ENCODE results near the gene DMD. TPM values are rescaled to one million over a fixed set of nuclear protein-coding genes. Genes with fewer than 3 reads are reported as not detected.

Gene DMD
- total RNA-seq, 1 donor from 2014 or later: 22.2 TPM

GRCh38 chrX:31527455-31528126, 1683.8 kb downstream of the DMD start:
- FAIRE-seq (no peak), DNase-seq (ENCODE audit: low read depth) (no peak)
- TF ChIP-seq CTCF (IDR thresholded peaks at IDR 0.05; ENCODE audit: insufficient read depth, low read depth, low read length): no peak
- no peak for TF ChIP-seq EZH2 (IDR thresholded peaks at IDR 0.05; ENCODE audit: insufficient read depth, low read length)
- Histone ChIP-seq H3K4me3 (ENCODE audit: insufficient read depth, low read depth, low read length) (no peak overlapping the region), H3K27ac (ENCODE audit: low read depth, low read length) (no peak overlapping the region), H3K27me3 (ENCODE audit: insufficient read depth, low read length) (no peaks in the 10 kb centered on the region), H2AFZ (ENCODE audit: low read depth, low read length) (no peak overlapping the region), H3K4me1 (ENCODE audit: insufficient read depth, low read length) (no peaks in the 10 kb centered on the region), H4K20me1 (ENCODE audit: insufficient read depth, low read length) (no peaks in the 10 kb centered on the region), H3K4me2 (ENCODE audit: low read length) (no peak overlapping the region), H3K9ac (ENCODE audit: low read length) (no peak overlapping the region), H3K36me3 (ENCODE audit: insufficient read depth, low read length) (no peaks in the 10 kb centered on the region), H3K9me3 (ENCODE audit: insufficient read depth, low read depth, low read length) (no peaks in the 10 kb centered on the region), H3K79me2 (ENCODE audit: insufficient read depth, low read length) (no peaks in the 10 kb centered on the region)
- Mint-ChIP-seq H3K9me3 (ENCODE audit: unreplicated experiment) (no peaks in the 10 kb centered on the region), H3K4me1 (ENCODE audit: low read depth, unreplicated experiment) (peaks cover 1% of the 10 kb centered on the region), H3K4me3 (ENCODE audit: unreplicated experiment) (no peak overlapping the region), H3K27me3 (ENCODE audit: low read depth, unreplicated experiment) (no peaks in the 10 kb centered on the region), H3K27ac (ENCODE audit: unreplicated experiment) (no peak overlapping the region), H3K36me3 (ENCODE audit: low read depth, unreplicated experiment) (no peaks in the 10 kb centered on the region)

- Mint-ChIP-seq H3K4me3 (ENCODE audit: unreplicated experiment) (no peak overlapping the region), H3K4me1 (ENCODE audit: low read depth, unreplicated experiment) (peaks cover 1% of the 10 kb centered on the region), H3K9me3 (ENCODE audit: unreplicated experiment) (no peaks in the 10 kb centered on the region), H3K27ac (ENCODE audit: unreplicated experiment) (no peak overlapping the region), H3K36me3 (ENCODE audit: low read depth, unreplicated experiment) (no peaks in the 10 kb centered on the region), H3K27me3 (ENCODE audit: low read depth, unreplicated experiment) (no peaks in the 10 kb centered on the region)
- Histone ChIP-seq H3K4me3 (ENCODE audit: insufficient read depth, low read depth, low read length) (no peak overlapping the region), H4K20me1 (ENCODE audit: insufficient read depth, low read length) (no peaks in the 10 kb centered on the region), H3K79me2 (ENCODE audit: insufficient read depth, low read length) (no peaks in the 10 kb centered on the region), H3K9ac (ENCODE audit: low read length) (no peak overlapping the region), H3K4me1 (ENCODE audit: insufficient read depth, low read length) (no peaks in the 10 kb centered on the region), H3K9me3 (ENCODE audit: insufficient read depth, low read depth, low read length) (no peaks in the 10 kb centered on the region), H3K27ac (ENCODE audit: low read depth, low read length) (no peak overlapping the region), H3K4me2 (ENCODE audit: low read length) (no peak overlapping the region), H2AFZ (ENCODE audit: low read depth, low read length) (no peak overlapping the region), H3K27me3 (ENCODE audit: insufficient read depth, low read length) (no peaks in the 10 kb centered on the region), H3K36me3 (ENCODE audit: insufficient read depth, low read length) (no peaks in the 10 kb centered on the region)
- FAIRE-seq (peak; percentile 73), DNase-seq (ENCODE audit: low read depth) (peak; percentile 18)
- no peak for TF ChIP-seq CTCF (IDR thresholded peaks at IDR 0.05; ENCODE audit: insufficient read depth, low read depth, low read length)
Observed at GRCh38 chrX:31523884-31524536, 1687.3 kb downstream of the DMD start.

- Histone ChIP-seq H4K20me1 (ENCODE audit: insufficient read depth, low read length) (no peaks in the 10 kb centered on the region), H3K4me2 (ENCODE audit: low read length) (no peak overlapping the region), H3K27me3 (ENCODE audit: insufficient read depth, low read length) (no peaks in the 10 kb centered on the region), H3K79me2 (ENCODE audit: insufficient read depth, low read length) (no peaks in the 10 kb centered on the region), H3K27ac (ENCODE audit: low read depth, low read length) (no peak overlapping the region), H3K9ac (ENCODE audit: low read length) (no peak overlapping the region), H3K9me3 (ENCODE audit: insufficient read depth, low read depth, low read length) (no peaks in the 10 kb centered on the region), H3K4me1 (ENCODE audit: insufficient read depth, low read length) (no peaks in the 10 kb centered on the region), H3K4me3 (ENCODE audit: insufficient read depth, low read depth, low read length) (no peak overlapping the region), H2AFZ (ENCODE audit: low read depth, low read length) (no peak overlapping the region), H3K36me3 (ENCODE audit: insufficient read depth, low read length) (no peaks in the 10 kb centered on the region)
- no peaks in the 10 kb centered on the region for H3K36me3 Mint-ChIP-seq (ENCODE audit: low read depth, unreplicated experiment)
- no peak overlapping the region for H3K4me3 Mint-ChIP-seq (ENCODE audit: unreplicated experiment)
- no peaks in the 10 kb centered on the region for H3K9me3 Mint-ChIP-seq (ENCODE audit: unreplicated experiment)
- no peak overlapping the region for H3K27ac Mint-ChIP-seq (ENCODE audit: unreplicated experiment)
- FAIRE-seq (peak; percentile 52), DNase-seq (ENCODE audit: low read depth) (no peak)
- peaks cover 1% of the 10 kb centered on the region for H3K4me1 Mint-ChIP-seq (ENCODE audit: low read depth, unreplicated experiment)
- TF ChIP-seq EZH2 (IDR thresholded peaks at IDR 0.05; ENCODE audit: insufficient read depth, low read length): no peak
- no peak for TF ChIP-seq CTCF (IDR thresholded peaks at IDR 0.05; ENCODE audit: insufficient read depth, low read depth, low read length)
- no peaks in the 10 kb centered on the region for H3K27me3 Mint-ChIP-seq (ENCODE audit: low read depth, unreplicated experiment)
Observed at GRCh38 chrX:31522760-31523159, 1688.6 kb downstream of the DMD start.

Data from astrocyte (in vitro differentiated cells and primary cell).